GM23338 (cell line): ENCODE results near the gene MYBL2. TPM values are rescaled to one million over a fixed set of nuclear protein-coding genes. Genes with fewer than 3 reads are reported as not detected.

Source experiments
- ATAC-seq: fragments of 200-7000 bp; cut with Tn5 transposase; 3 replicates; pipeline ENCODE4 v1.9.1; 2020
- DNase-seq: peaks from one replicate; pipeline ENCODE4 v3.0.0-alpha.2; 2015; ENCODE audit warnings: low spot score
- H2AFZ ChIP-seq: fragments of 200-600 bp; sonication (generic); 2 replicates; pipeline ENCODE4 v1.8.0; 2016; ENCODE audit warnings: antibody characterized with exemption, mild to moderate bottlenecking, moderate library complexity
- H3F3A ChIP-seq: fragments of 200-600 bp; sonication (generic); replicated peaks from 2 replicates; pipeline ENCODE4 v1.8.0; 2017; ENCODE audit warnings: antibody characterized with exemption, mixed run types, low read depth
- H3K27ac ChIP-seq: fragments of 200-600 bp; sonication (generic); 2 replicates; pipeline ENCODE4 v1.6.1; 2016; ENCODE audit warnings: low read depth
- H3K27me3 ChIP-seq: fragments of 200-600 bp; sonication (generic); 2 replicates; pipeline ENCODE4 v1.8.0; 2016; ENCODE audit warnings: mild to moderate bottlenecking, mixed run types, moderate library complexity; ENCODE audit not compliant: insufficient read depth
- H3K36me3 ChIP-seq: fragments of 200-600 bp; sonication (generic); 2 replicates; pipeline ENCODE4 v1.8.0; 2016; ENCODE audit warnings: mild to moderate bottlenecking; ENCODE audit not compliant: insufficient read depth
- H3K4me1 ChIP-seq: fragments of 200-600 bp; sonication (generic); 2 replicates; pipeline ENCODE4 v1.8.0; 2016; ENCODE audit warnings: mild to moderate bottlenecking, moderate library complexity; ENCODE audit not compliant: insufficient read depth
- H3K4me2 ChIP-seq: fragments of 200-600 bp; sonication (generic); 2 replicates; pipeline ENCODE4 v1.7.1; 2017; ENCODE audit warnings: mixed run types
- H3K4me3 ChIP-seq: fragments of 200-600 bp; sonication (generic); 2 replicates; pipeline ENCODE4 v1.6.1; 2016; ENCODE audit warnings: mixed run types
- H3K79me2 ChIP-seq: fragments of 200-600 bp; sonication (generic); replicated peaks from 2 replicates; pipeline ENCODE4 v1.8.0; 2017; ENCODE audit warnings: mild to moderate bottlenecking; ENCODE audit not compliant: insufficient read depth
- H3K9me2 ChIP-seq: fragments of 200-600 bp; sonication (generic); 2 replicates; pipeline ENCODE4 v1.8.0; 2017; ENCODE audit not compliant: insufficient read depth
- H4K20me1 ChIP-seq: fragments of 200-600 bp; sonication (generic); replicated peaks from 2 replicates; pipeline ENCODE4 v1.8.0; 2017; ENCODE audit warnings: mild to moderate bottlenecking; ENCODE audit not compliant: insufficient read depth
- H3K27ac Mint-ChIP-seq: 2 replicates; pipeline ENCODE4 v1.8.0; 2020; ENCODE audit warnings: inconsistent platforms, mild to moderate bottlenecking, moderate library complexity, mixed read lengths
- H3K27me3 Mint-ChIP-seq: 3 replicates; pipeline ENCODE4 v1.8.0; 2022; ENCODE audit warnings: low read depth, mild to moderate bottlenecking, moderate library complexity, mixed read lengths, inconsistent platforms; ENCODE audit not compliant: insufficient read depth, poor library complexity
- H3K36me3 Mint-ChIP-seq: 3 replicates; pipeline ENCODE4 v1.8.0; 2021; ENCODE audit warnings: low read depth, mild to moderate bottlenecking, inconsistent platforms, moderate library complexity, mixed read lengths
- H3K4me1 Mint-ChIP-seq: 3 replicates; pipeline ENCODE4 v1.8.0; 2020; ENCODE audit warnings: mild to moderate bottlenecking, inconsistent platforms, mixed read lengths
- H3K4me3 Mint-ChIP-seq: 3 replicates; pipeline ENCODE4 v1.8.0; 2021; ENCODE audit warnings: moderate library complexity, mild to moderate bottlenecking, inconsistent platforms, mixed read lengths
- H3K9me3 Mint-ChIP-seq: 3 replicates; pipeline ENCODE4 v1.8.0; 2020; ENCODE audit warnings: moderate library complexity, mild to moderate bottlenecking, inconsistent platforms, mixed read lengths
- CREB1 ChIP-seq: fragments of 250-450 bp; sonication (Bioruptor Pico); IDR thresholded peaks from 2 replicates; pipeline ENCODE4 v1.5.0; 2020; ENCODE audit warnings: low read depth, mild to moderate bottlenecking, moderate library complexity
- CTCF ChIP-seq, 2 experiments: fragments of 200-600 bp in 1 of 2; sonication (generic) in 1 of 2; conservative IDR thresholded peaks; 2 replicates each; pipeline versions ENCODE4 v1.5.1 to v1.6.1; 2016 to 2017; ENCODE audit warnings: antibody characterized with exemption in 2 of 2, low read depth in 2 of 2, mild to moderate bottlenecking in 2 of 2, moderate library complexity in 1 of 2
- ETS1 ChIP-seq: IDR thresholded peaks from 2 replicates; pipeline ENCODE4 v1.6.1; 2016; ENCODE audit warnings: antibody characterized with exemption
- EZH2 ChIP-seq: fragments of 200-600 bp; sonication (generic); IDR thresholded peaks from one replicate; pipeline ENCODE4 v1.8.0; 2017; ENCODE audit warnings: antibody characterized with exemption, mild to moderate bottlenecking, low read depth; ENCODE audit not compliant: unreplicated experiment
- EZH2phosphoT487 ChIP-seq: fragments of 200-600 bp; sonication (generic); IDR thresholded peaks from one replicate; pipeline ENCODE4 v1.8.1; 2018; ENCODE audit warnings: antibody characterized with exemption; ENCODE audit not compliant: unreplicated experiment
- JUNB ChIP-seq: IDR thresholded peaks from one replicate; pipeline ENCODE4 v1.6.1; 2016; ENCODE audit warnings: antibody characterized with exemption; ENCODE audit not compliant: unreplicated experiment
- NANOG ChIP-seq: IDR thresholded peaks from 2 replicates; pipeline ENCODE4 v1.6.1; 2016; ENCODE audit warnings: antibody characterized with exemption, borderline replicate concordance
- POLR2AphosphoS5 ChIP-seq: IDR thresholded peaks from 2 replicates; pipeline ENCODE4 v1.6.1; 2016; ENCODE audit warnings: antibody characterized with exemption, low read depth
- REST ChIP-seq: IDR thresholded peaks from one replicate; pipeline ENCODE4 v1.6.1; 2018; ENCODE audit warnings: antibody characterized with exemption; ENCODE audit not compliant: unreplicated experiment
- STAT1 ChIP-seq: IDR thresholded peaks from one replicate; pipeline ENCODE4 v1.6.1; 2016; ENCODE audit warnings: antibody characterized with exemption; ENCODE audit not compliant: unreplicated experiment
- ZNF114 ChIP-seq: fragments of 250-450 bp; sonication (Bioruptor Pico); IDR thresholded peaks from 2 replicates; pipeline ENCODE4 v1.5.0; 2020; ENCODE audit warnings: mild to moderate bottlenecking, moderate library complexity
- ZNF331 ChIP-seq: fragments of 250-450 bp; sonication (Bioruptor Pico); IDR thresholded peaks from 2 replicates; pipeline ENCODE4 v1.5.0; 2020; ENCODE audit warnings: low read depth, mild to moderate bottlenecking, moderate library complexity
- ZNF462 ChIP-seq: fragments of 250-450 bp; sonication (Bioruptor Pico); IDR thresholded peaks from 2 replicates; pipeline ENCODE4 v1.5.0; 2020; ENCODE audit warnings: mild to moderate bottlenecking, moderate library complexity
- polyA plus RNA-seq: library from polyadenylated mRNA; unstranded; fragments of >200 nt; fragmentation: Nextera tagmentation; extraction: Ambion mirVana; gene quantifications from 2 replicates; pipeline ENCODE4 v1.2.1, GENCODE V29; 2016
- total RNA-seq: library from RNA; depleted of rRNA; stranded (reverse); fragments of >200 nt; shearing (Covaris generic); gene quantifications from 2 replicates; pipeline ENCODE4 v1.2.3, GENCODE V29; 2014

MYBL2 gene
- total and polyA plus RNA-seq, 2 experiments from 2014 or later, result 72.3 to 131 TPM

GRCh38 chr20:43710370-43711044 lies 43.6 kb downstream of the MYBL2 start:
- Histone ChIP-seq H3K4me2 (no peak overlapping the region), H3F3A (no peaks in the 10 kb centered on the region), H4K20me1 (no peaks in the 10 kb centered on the region; the same call in 1 of the 2 replicates), H3K36me3 (peaks cover 40% of the 10 kb centered on the region), H3K27ac (no peak overlapping the region), H3K4me1 (no peaks in the 10 kb centered on the region), H3K27me3 (no peaks in the 10 kb centered on the region), H3K9me2 (no peaks in the 10 kb centered on the region), H3K4me3 (no peak overlapping the region), H2AFZ (no peak overlapping the region), H3K79me2 (no peaks in the 10 kb centered on the region)
- ATAC-seq (no peak), DNase-seq (no peak)
- Mint-ChIP-seq H3K9me3 (no peaks in the 10 kb centered on the region), H3K4me1 (no peaks in the 10 kb centered on the region), H3K36me3 (peaks cover 79% of the 10 kb centered on the region), H3K4me3 (no peak overlapping the region), H3K27ac (no peak overlapping the region), H3K27me3 (no peaks in the 10 kb centered on the region)
- TF ChIP-seq JUNB (no peak), CREB1 (CRISPR knock-in tag) (no peak), ZNF331 (CRISPR knock-in tag) (no peak), REST (no peak), ETS1 (no peak), ZNF114 (no peak), EZH2 (no peak), STAT1 (no peak), POLR2AphosphoS5 (no peak), ZNF462 (no peak), EZH2phosphoT487 (no peak), NANOG (no peak), CTCF (conservative IDR thresholded peaks at IDR 0.05; ENCODE audit: low read depth in 2 of 2) (no peak)
